Measurements from ENCODE around the gene PTPRG. TPM values are rescaled to one million over a fixed set of nuclear protein-coding genes. Genes with fewer than 3 reads are reported as not detected.

The PTPRG gene
- total and polyA plus RNA-seq, 2 experiments from 2014 or later = 15.2 to 45.7 TPM

DNA sequence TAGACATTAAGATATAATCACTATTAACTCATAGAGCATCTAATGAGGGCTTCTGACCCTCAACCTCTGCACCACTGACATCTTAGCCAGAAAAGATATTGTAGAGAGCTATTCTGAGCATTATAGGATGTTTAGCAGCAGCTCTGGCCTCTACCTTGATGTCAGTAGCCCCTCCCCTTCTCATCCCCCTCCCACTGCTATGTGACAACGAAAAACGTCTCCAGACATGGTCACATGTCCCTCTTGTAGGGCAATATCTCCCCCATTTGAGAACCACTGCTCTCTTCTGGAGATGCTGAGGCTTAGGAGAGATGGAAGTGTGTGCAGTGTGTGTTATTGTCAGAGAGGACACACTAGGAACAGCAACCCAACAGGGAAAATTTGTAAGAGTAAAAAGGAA is 569.7 kb downstream of the PTPRG start:
- Histone ChIP-seq H3K27me3 (no peaks in the 10 kb centered on the region), H3K27ac (no peak overlapping the region), H3K9me3 (ENCODE audit: low read depth) (no peaks in the 10 kb centered on the region), H3K4me1 (ENCODE audit: low read depth) (peaks cover 23% of the 10 kb centered on the region), H3K4me3 (no peak overlapping the region), H3K36me3 (no peaks in the 10 kb centered on the region)
- DNase-seq (ENCODE audit: low read depth in 1 of 2, low spot score in 1 of 2) = peak in 1 of 2 donors; percentile 7
- TF ChIP-seq, protein P1, sequence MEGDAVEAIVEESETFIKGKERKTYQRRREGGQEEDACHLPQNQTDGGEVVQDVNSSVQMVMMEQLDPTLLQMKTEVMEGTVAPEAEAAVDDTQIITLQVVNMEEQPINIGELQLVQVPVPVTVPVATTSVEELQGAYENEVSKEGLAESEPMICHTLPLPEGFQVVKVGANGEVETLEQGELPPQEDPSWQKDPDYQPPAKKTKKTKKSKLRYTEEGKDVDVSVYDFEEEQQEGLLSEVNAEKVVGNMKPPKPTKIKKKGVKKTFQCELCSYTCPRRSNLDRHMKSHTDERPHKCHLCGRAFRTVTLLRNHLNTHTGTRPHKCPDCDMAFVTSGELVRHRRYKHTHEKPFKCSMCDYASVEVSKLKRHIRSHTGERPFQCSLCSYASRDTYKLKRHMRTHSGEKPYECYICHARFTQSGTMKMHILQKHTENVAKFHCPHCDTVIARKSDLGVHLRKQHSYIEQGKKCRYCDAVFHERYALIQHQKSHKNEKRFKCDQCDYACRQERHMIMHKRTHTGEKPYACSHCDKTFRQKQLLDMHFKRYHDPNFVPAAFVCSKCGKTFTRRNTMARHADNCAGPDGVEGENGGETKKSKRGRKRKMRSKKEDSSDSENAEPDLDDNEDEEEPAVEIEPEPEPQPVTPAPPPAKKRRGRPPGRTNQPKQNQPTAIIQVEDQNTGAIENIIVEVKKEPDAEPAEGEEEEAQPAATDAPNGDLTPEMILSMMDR (IDR thresholded peaks at IDR 0.05; ENCODE audit: low read depth, low read length) = no peak

DNA sequence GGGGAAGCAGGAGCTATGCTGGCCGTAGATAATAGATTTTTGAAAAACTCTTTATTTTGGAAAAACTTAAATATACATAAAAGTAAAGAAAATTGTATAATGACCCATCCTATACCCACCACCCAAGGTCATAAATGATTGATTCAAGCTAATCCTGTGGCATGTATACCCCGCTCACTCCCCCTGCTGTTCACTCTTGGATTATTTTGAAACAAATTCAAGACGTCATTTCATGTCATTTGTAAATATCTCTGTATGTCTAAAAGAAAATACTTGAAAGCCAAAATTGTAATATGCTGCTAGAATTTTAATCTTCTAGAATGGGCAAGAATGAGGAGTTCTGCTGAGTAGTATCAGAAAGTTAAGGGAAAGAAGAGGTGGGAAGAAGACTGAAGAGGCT is 570.2 kb downstream of the PTPRG start:
- H3K36me3 ChIP-seq = no peaks in the 10 kb centered on the region
- peaks cover 22% of the 10 kb centered on the region for H3K4me1 ChIP-seq (ENCODE audit: low read depth)
- TF ChIP-seq, protein P1 (IDR thresholded peaks at IDR 0.05; ENCODE audit: low read depth, low read length) = peak; percentile 51
- H3K27me3 ChIP-seq = no peaks in the 10 kb centered on the region
- no peak overlapping the region for H3K27ac ChIP-seq
- no peaks in the 10 kb centered on the region for H3K9me3 ChIP-seq (ENCODE audit: low read depth)
- DNase-seq (ENCODE audit: low read depth in 1 of 2, low spot score in 1 of 2) = peak; percentile 41 to 43
- no peak overlapping the region for H3K4me3 ChIP-seq

DNA sequence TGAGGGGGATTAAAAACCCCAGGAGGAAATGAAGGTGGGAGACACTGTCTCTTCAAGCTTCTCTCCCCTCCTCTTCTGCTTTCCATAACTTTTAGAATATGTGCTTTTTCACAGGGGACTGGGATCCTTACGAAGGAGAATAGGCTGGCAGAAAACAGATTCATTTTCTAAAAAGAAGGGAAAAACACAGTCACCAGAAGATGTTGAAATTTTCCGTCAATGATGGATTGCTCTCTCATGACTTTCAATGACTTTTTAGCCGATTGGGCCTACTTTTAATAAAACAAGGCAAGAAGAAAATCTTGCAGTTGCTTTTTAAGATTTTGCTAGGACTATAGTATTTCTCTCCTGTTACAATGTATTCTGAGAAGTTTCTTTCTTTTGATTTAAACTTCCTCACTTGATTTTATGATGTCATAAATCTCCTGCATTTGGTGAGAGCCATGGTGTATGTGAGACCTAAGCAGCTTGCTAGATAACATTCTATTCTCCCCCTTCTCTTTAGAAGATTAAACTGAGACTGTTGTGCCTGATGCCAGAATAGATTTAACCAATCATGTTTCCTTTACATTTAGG is 570.7 kb downstream of the PTPRG start:
- TF ChIP-seq, protein P1 (IDR thresholded peaks at IDR 0.05; ENCODE audit: low read depth, low read length) = no peak
- Histone ChIP-seq H3K27ac (no peak overlapping the region), H3K4me1 (ENCODE audit: low read depth) (peaks cover 19% of the 10 kb centered on the region)

DNA sequence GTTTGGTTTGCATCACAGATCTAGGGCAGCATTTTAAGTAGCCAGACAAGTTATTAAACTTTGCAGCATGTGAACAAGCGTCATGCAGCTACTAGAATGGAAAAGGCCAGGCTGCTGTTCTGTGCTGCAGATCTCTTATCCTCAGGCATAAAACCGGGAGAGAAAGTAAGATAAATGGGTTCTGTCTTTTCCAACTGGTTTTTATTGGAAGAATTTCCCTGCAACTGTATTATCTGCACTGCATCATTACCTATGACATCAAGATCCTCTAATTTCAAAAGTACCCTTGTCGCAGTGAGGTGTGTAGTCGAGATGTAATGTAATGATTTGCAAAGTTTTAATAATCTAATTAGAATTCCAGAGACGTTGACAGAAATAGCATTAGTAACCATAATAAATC is 571.6 kb downstream of the PTPRG start:
- Histone ChIP-seq H3K4me1 (ENCODE audit: low read depth) (peaks cover 16% of the 10 kb centered on the region), H3K27ac (no peak overlapping the region), H3K27me3 (no peaks in the 10 kb centered on the region)

More for the DNA sequence above, 570.7 kb downstream of the PTPRG start:
- no peak for DNase-seq (ENCODE audit: low read depth in 1 of 2, low spot score in 1 of 2)
- no peaks in the 10 kb centered on the region for H3K27me3 ChIP-seq
- no peaks in the 10 kb centered on the region for H3K36me3 ChIP-seq
- H3K9me3 ChIP-seq (ENCODE audit: low read depth) = no peaks in the 10 kb centered on the region
- H3K4me3 ChIP-seq = no peak overlapping the region

DNA sequence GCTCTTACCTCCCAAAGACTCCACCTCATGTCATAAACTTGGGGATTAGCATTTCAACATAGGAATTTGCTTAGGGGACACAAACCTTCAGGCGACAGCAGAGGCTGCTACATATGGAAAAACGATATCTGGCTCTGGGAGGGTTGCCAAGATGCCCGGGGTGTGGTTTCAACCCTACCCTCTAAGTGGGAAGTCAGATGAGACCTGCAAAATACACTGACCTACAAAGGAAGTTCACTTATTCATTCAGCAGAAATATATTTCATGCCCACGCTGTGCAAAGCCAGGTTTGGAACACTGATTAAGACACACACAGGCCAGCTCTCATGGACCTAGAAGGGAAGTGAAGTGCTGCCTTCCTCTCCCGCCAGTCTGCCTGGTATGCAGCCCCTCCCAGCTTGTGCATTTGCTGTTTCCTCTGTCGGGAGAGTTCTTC is 572.7 kb downstream of the PTPRG start:
- Histone ChIP-seq H3K27me3 (no peaks in the 10 kb centered on the region), H3K9me3 (ENCODE audit: low read depth) (no peaks in the 10 kb centered on the region), H3K4me3 (no peak overlapping the region), H3K27ac (no peak overlapping the region), H3K4me1 (ENCODE audit: low read depth) (peaks cover 13% of the 10 kb centered on the region), H3K36me3 (no peaks in the 10 kb centered on the region)
- DNase-seq (ENCODE audit: low read depth in 1 of 2, low spot score in 1 of 2) = peak; percentile 31 to 50
- TF ChIP-seq, protein P1 (IDR thresholded peaks at IDR 0.05; ENCODE audit: low read depth, low read length) = no peak

More for the DNA sequence above, 571.6 kb downstream of the PTPRG start:
- no peak for DNase-seq (ENCODE audit: low read depth in 1 of 2, low spot score in 1 of 2)
- H3K9me3 ChIP-seq (ENCODE audit: low read depth) = no peaks in the 10 kb centered on the region
- TF ChIP-seq, protein P1 (IDR thresholded peaks at IDR 0.05; ENCODE audit: low read depth, low read length) = no peak
- no peaks in the 10 kb centered on the region for H3K36me3 ChIP-seq
- H3K4me3 ChIP-seq = no peak overlapping the region
